GM18951 (cell line): ENCODE data around the gene OCEL1.
"Not testable (repeated sequence)": the region's sequence is repeated elsewhere in the genome, so short reads cannot be mapped to it uniquely, and the experiment has no call there.

ENCODE experiments used
- POLR2A ChIP-seq: IDR thresholded peaks from 4 replicates; pipeline ENCODE4 v1.6.1; 2011; ENCODE audit warnings: mild to moderate bottlenecking; ENCODE audit not compliant: insufficient read length, insufficient read depth; ENCODE audit errors: extremely low read depth
- in situ Hi-C: fragments of 300-500 bp; cut with MboI; formaldehyde crosslinking; loops from one replicate; pipeline ENCODE4 v1.12.0; 2022; ENCODE audit warnings: low sequenced_read_pairs, mixed read lengths, inconsistent platforms; ENCODE audit not compliant: unreplicated experiment

OCEL1 gene

GRCh38 chr19:17226002-17226933 lies at the start of gene OCEL1:
OCEL1 (plus strand) TSS chr19:17226226; CDS start chr19:17226248, 22 bp downstream.
- TF ChIP-seq POLR2A = peak; percentile 94
- in situ Hi-C loops = no loop called here

GRCh38 chr19:17178291-17178690 lies 47.7 kb upstream of the OCEL1 start:
- in situ Hi-C loops = no loop called here
- no peak for TF ChIP-seq POLR2A

- TF ChIP-seq POLR2A = no peak
- in situ Hi-C loops = no loop called here
Measured at GRCh38 chr19:17180997-17181702, 44.9 kb upstream of the OCEL1 start.

- in situ Hi-C loops = no loop called here
- TF ChIP-seq POLR2A = no peak
Measured at GRCh38 chr19:17183271-17183761, 42.7 kb upstream of the OCEL1 start.

- TF ChIP-seq POLR2A = no peak
- in situ Hi-C loops = no loop called here
Measured at GRCh38 chr19:17183858-17184321, 42.1 kb upstream of the OCEL1 start.

GRCh38 chr19:17184371-17184841 lies 41.6 kb upstream of the OCEL1 start:
- no peak for TF ChIP-seq POLR2A
- in situ Hi-C loops = no loop called here

- TF ChIP-seq POLR2A = no peak
- in situ Hi-C loops = no loop called here
Measured at GRCh38 chr19:17185590-17185989, 40.4 kb upstream of the OCEL1 start.

GRCh38 chr19:17191736-17192135 lies 34.3 kb upstream of the OCEL1 start:
- in situ Hi-C loops = not testable (repeated sequence)

- TF ChIP-seq POLR2A = no peak
- in situ Hi-C loops = no loop called here
Measured at GRCh38 chr19:17192751-17193150, 33.3 kb upstream of the OCEL1 start.

GRCh38 chr19:17194608-17195007 lies 31.4 kb upstream of the OCEL1 start:
- in situ Hi-C loops = no loop called here
- TF ChIP-seq POLR2A = no peak

- in situ Hi-C loops = no loop called here
- no peak for TF ChIP-seq POLR2A
Measured at GRCh38 chr19:17195106-17195505, 30.9 kb upstream of the OCEL1 start.

GRCh38 chr19:17196610-17197009 lies 29.4 kb upstream of the OCEL1 start:
- in situ Hi-C loops = no loop called here
- TF ChIP-seq POLR2A = no peak

- in situ Hi-C loops = no loop called here
- TF ChIP-seq POLR2A = no peak
Measured at GRCh38 chr19:17197666-17198065, 28.4 kb upstream of the OCEL1 start.
